A673 (cell line): ENCODE data around the gene OR2AT4. TPM values are rescaled to one million over a fixed set of nuclear protein-coding genes. Genes with fewer than 3 reads are reported as not detected.
"Not testable (repeated sequence)": the region's sequence is repeated elsewhere in the genome, so short reads cannot be mapped to it uniquely, and the experiment has no call there.

ENCODE experiments used
- BruUV-seq: library from RNA; stranded (reverse); fragments of 400-500 nt; replicated peaks from 2 replicates; lab custom pipeline; 2021; lab: Mats Ljungman, UMichigan
- CTCF ChIA-PET: fragments of 300-600 bp; sonication (Branson Sonifier 250); formaldehyde crosslinking; loops from one replicate; lab custom pipeline; 2022; ENCODE audit warnings: antibody characterized with exemption; lab: Charles Lee
- POLR2A ChIA-PET: fragments of 300-600 bp; sonication (Branson Sonifier 250); formaldehyde crosslinking; loops from one replicate; lab custom pipeline; 2022; ENCODE audit warnings: antibody characterized with exemption; ENCODE audit not compliant: low non-redundant PET; lab: Charles Lee
- DNase-seq: peaks from one replicate; pipeline ENCODE4 v3.0.0-alpha.2; 2015; ENCODE audit warnings: low spot score
- H3K27ac ChIP-seq: fragments of 200-600 bp; sonication (generic); 2 replicates; pipeline ENCODE4 v1.5.1; 2016; ENCODE audit warnings: mixed run types, low read depth, mild to moderate bottlenecking, mixed read lengths, antibody characterized with exemption, low read length; ENCODE audit not compliant: poor library complexity, severe bottlenecking
- H3K27me3 ChIP-seq: fragments of 200-600 bp; sonication (generic); replicated peaks from 2 replicates; pipeline ENCODE4 v1.6.1; 2017; ENCODE audit warnings: mixed run types, low read depth, mild to moderate bottlenecking, mixed read lengths, antibody characterized with exemption, low read length; ENCODE audit not compliant: insufficient read depth, poor library complexity
- H3K36me3 ChIP-seq: fragments of 200-600 bp; sonication (generic); 2 replicates; pipeline ENCODE4 v1.6.1; 2016; ENCODE audit warnings: mixed run types, mild to moderate bottlenecking, mixed read lengths, antibody characterized with exemption, low read length; ENCODE audit not compliant: insufficient read depth, poor library complexity, severe bottlenecking
- H3K4me1 ChIP-seq: fragments of 200-600 bp; sonication (generic); 2 replicates; pipeline ENCODE4 v1.6.1; 2017; ENCODE audit warnings: mixed run types, mild to moderate bottlenecking, mixed read lengths, antibody characterized with exemption, low read length; ENCODE audit not compliant: insufficient read depth, poor library complexity, severe bottlenecking
- H3K4me3 ChIP-seq: fragments of 200-600 bp; sonication (generic); 2 replicates; pipeline ENCODE4 v1.5.1; 2016; ENCODE audit warnings: low read depth, mixed run types, mild to moderate bottlenecking, mixed read lengths, low read length; ENCODE audit not compliant: poor library complexity, severe bottlenecking
- H3K9me3 ChIP-seq: fragments of 200-600 bp; sonication (generic); 2 replicates; pipeline ENCODE4 v1.6.1; 2016; ENCODE audit warnings: mixed run types, low read depth, mild to moderate bottlenecking, mixed read lengths, antibody characterized with exemption, low read length; ENCODE audit not compliant: poor library complexity, severe bottlenecking
- CTCF ChIP-seq: fragments of 300-800, 200-600 bp; sonication (generic); conservative IDR thresholded peaks from 2 replicates; pipeline ENCODE4 v1.5.1; 2017; ENCODE audit warnings: low read depth, mild to moderate bottlenecking, antibody characterized with exemption, low read length, moderate library complexity, mixed read lengths
- EZH2 ChIP-seq: fragments of 200-600 bp; sonication (generic); IDR thresholded peaks from 2 replicates; pipeline ENCODE4 v1.6.1; 2017; ENCODE audit warnings: borderline replicate concordance, low read depth, mild to moderate bottlenecking, mixed read lengths, antibody characterized with exemption, low read length; ENCODE audit not compliant: poor library complexity, severe bottlenecking
- intact Hi-C: fragments of 100-400 bp; cut with micrococcal nuclease; formaldehyde crosslinking; loops from one replicate; pipeline ENCODE4 v1.10.0; 2022; ENCODE audit not compliant: unreplicated experiment
- total RNA-seq: library from RNA; stranded (reverse); gene quantifications from 2 replicates; pipeline ENCODE4 v1.2.3, GENCODE V29; 2021

Gene OR2AT4
- total RNA-seq, 1 experiment from 2014 or later = not detected

- intact Hi-C loops = no loop called here
- Histone ChIP-seq H3K9me3 (peaks cover 13% of the 10 kb centered on the region), H3K4me1 (no peaks in the 10 kb centered on the region), H3K27ac (no peak overlapping the region), H3K27me3 (peaks cover 3% of the 10 kb centered on the region), H3K36me3 (no peaks in the 10 kb centered on the region), H3K4me3 (no peak overlapping the region)
- TF ChIP-seq CTCF = no peak
- no peak for TF ChIP-seq EZH2
- DNase-seq = no peak
- no TSS peak for BruUV-seq
- ChIA-PET POLR2A (no interaction called here), CTCF (interaction anchor here (0.6 kb wide), 1 partner anchor 460 kb away, joined by 7 read pairs; no protein-coding TSS in a partner anchor)
Measured at GRCh38 chr11:75051043-75051442, 45.6 kb downstream of the OR2AT4 start.

- H3K4me3 ChIP-seq = no peak overlapping the region
- no peak for TF ChIP-seq CTCF
- no peak for TF ChIP-seq EZH2
- H3K27ac ChIP-seq = no peak overlapping the region
- no peaks in the 10 kb centered on the region for H3K4me1 ChIP-seq
- peaks cover 3% of the 10 kb centered on the region for H3K27me3 ChIP-seq
- intact Hi-C loops = no loop called here
- H3K36me3 ChIP-seq = no peaks in the 10 kb centered on the region
- ChIA-PET POLR2A (no interaction called here), CTCF (interaction anchor here (0.6 kb wide), 1 partner anchor 460 kb away, joined by 7 read pairs; no protein-coding TSS in a partner anchor)
- DNase-seq = no peak
- BruUV-seq = no TSS peak
- H3K9me3 ChIP-seq = peaks cover 13% of the 10 kb centered on the region
Measured at GRCh38 chr11:75050516-75050915, 46.2 kb downstream of the OR2AT4 start.

- H3K4me3 ChIP-seq, POLR2A ChIA-PET, H3K36me3 ChIP-seq, H3K27ac ChIP-seq, H3K27me3 ChIP-seq, DNase-seq, BruUV-seq, CTCF ChIA-PET, H3K4me1 ChIP-seq, intact Hi-C loops: not testable (repeated sequence)
- peaks cover 13% of the 10 kb centered on the region for H3K9me3 ChIP-seq
Measured at GRCh38 chr11:75049501-75050266, 47.0 kb downstream of the OR2AT4 start.

- POLR2A ChIA-PET = no interaction called here
- Histone ChIP-seq H3K9me3 (peaks cover 2% of the 10 kb centered on the region), H3K4me1 (no peaks in the 10 kb centered on the region), H3K27ac (no peak overlapping the region), H3K36me3 (no peaks in the 10 kb centered on the region), H3K27me3 (peaks cover 3% of the 10 kb centered on the region), H3K4me3 (no peak overlapping the region)
- CTCF ChIA-PET = interaction anchor here (1.2 kb wide), 1 partner anchor 24 kb away, joined by 3 read pairs; no protein-coding TSS in a partner anchor
- TF ChIP-seq CTCF (no peak), EZH2 (no peak)
- BruUV-seq = no TSS peak
- intact Hi-C loops = no loop called here
- DNase-seq = no peak
Measured at GRCh38 chr11:75047191-75047590, 49.5 kb downstream of the OR2AT4 start.

GRCh38 chr11:75046668-75047067 is 50.0 kb downstream of the OR2AT4 start:
- CTCF ChIA-PET = interaction anchor here (1.2 kb wide), 1 partner anchor 24 kb away, joined by 3 read pairs; no protein-coding TSS in a partner anchor
- BruUV-seq = not testable (repeated sequence)

More at GRCh38 chr11:75046668-75047067, 50.0 kb downstream of the OR2AT4 start:
- H3K27me3 ChIP-seq, POLR2A ChIA-PET, intact Hi-C loops, H3K4me1 ChIP-seq, DNase-seq, H3K4me3 ChIP-seq, H3K27ac ChIP-seq, H3K36me3 ChIP-seq, H3K9me3 ChIP-seq: not testable (repeated sequence)
